GM19395 (cell line): Measurements from ENCODE around the gene IFNE.
"Not testable (repeated sequence)": the region's sequence is repeated elsewhere in the genome, so short reads cannot be mapped to it uniquely, and the experiment has no call there.

Experiments used
- ATAC-seq: cut with Tn5 transposase; IDR thresholded peaks from one replicate; pipeline ENCODE4 v1.9.1; 2021; ENCODE audit warnings: mild to moderate bottlenecking, moderate library complexity; ENCODE audit not compliant: unreplicated experiment

Gene IFNE

DNA sequence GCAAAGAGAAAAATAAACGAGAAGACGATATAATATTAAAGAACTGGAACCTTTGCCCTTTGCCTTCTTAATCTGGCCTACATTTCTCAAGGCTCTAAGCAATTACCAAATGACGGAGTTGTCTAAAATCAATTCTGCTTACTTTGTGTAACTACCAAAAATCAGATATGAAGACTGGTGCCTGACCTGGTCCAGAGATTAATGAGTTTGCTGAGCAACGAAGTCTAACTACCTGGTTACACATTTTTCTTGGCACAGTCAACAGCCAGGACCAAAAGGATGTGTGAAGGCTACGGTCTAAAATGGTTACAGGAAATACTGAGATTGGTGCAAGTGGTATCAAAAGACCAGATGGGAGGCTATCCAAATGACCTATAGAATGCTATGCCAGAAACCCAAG is 17.8 kb upstream of the IFNE start:
- ATAC-seq, result no peak

DNA sequence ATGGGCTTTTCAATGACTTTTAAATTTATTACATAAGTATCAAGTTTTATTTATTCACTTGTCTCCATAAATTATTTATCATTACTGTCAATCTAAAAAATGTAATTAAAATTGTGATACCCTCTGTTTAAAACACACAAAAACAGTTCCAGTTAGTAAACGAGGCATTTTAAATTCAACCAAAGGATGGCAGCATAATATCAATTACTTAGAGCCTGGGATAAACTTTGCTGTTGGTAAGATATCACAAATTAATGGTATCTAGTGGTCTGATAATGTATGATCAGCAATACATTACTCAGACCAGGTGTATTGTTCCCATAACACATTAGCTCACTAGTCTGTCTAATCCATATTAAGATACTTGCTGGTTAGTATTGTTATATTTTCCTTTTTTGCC is 9.6 kb upstream of the IFNE start:
- ATAC-seq, result no peak

DNA sequence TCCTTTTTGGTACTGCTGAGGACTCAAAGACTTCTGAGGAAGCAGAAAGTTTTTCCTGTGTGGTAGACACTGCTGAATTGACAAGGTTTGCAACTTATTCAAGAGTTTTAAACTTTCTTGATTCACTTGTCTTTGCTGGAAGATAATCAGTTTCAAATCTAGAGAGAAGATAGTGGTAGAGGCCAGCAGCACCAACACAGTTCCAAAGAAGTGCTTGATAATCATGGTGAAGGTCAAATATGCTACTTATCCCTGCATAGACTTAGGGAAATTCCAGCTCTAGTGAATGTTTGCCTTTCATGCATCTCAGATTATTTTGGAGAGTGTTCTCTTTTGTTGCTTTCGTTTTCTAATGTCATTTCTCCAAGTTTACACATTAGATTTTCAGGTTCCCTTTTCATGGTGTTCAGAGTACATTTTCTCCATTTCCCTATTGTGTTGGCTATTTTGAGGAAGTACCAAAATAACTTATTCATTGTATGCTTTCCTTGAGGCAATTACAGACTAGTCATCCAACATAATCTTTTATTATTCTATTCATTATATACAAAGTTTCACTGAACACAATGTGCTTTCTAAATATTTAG is 550 bp downstream of the IFNE start:
- ATAC-seq, result peak; percentile 57

DNA sequence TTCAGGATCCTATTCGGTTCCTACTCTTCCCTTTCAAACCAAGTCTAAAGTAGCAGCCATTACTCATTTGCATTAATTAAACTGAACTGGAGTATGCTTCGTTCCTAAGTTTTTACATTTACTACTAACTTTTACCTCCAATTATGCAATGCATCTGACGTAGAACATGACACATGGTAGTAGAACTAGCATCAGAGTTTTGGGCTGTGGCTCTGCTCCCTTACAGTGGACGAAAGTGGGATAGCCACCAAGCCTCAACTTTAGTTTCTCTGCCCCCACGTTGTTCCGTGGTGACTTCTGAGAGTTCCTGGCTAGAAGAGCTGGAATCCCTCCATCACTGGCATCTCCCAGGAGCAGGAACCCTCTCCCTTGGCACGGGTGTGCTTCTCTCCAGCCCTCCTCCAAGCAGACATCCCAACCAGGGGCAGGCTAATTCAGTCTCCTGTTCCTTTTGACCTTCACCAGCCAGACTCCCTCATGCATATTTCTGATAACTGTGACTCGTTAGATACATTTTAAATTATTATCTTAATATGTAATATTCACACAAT is 2.9 kb downstream of the IFNE start:
- no peak for ATAC-seq

DNA sequence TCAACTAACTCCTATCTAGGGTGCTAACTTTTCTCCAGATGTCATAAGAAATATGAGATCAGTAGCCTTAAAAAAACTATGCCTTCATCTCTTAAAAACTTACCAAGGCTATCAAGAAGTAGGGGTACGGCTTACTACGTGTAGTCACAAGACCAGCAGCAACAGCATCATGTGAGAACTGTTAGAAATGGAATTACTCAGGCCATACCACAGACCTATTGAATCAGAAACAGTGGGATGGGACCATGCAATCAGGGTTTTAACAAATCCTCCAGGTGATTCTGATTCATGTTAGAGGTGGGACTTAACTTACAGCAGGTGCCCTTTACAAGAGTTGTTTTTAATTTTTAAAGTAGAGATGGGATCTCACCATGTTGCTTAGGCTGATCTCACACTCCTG is 4.6 kb downstream of the IFNE start:
- ATAC-seq, result no peak

DNA sequence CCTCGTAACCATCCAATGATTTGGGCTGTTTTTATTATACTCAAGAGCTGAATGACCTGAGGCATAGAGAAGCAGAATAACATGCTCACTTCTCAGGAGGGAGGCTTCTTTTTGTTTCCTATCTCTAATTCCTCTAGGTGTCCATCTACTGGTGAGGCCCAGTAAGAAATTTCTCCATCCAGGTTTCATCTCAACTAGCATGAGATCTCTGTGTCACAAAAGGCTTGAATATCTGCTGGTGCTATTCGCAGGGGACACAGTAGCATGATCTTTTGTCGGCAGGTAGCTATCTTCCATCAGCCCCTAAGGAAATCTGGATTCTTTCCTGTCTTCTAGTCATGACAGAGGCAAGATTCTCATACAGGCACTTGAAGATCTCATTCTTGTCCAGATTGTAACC is 8.9 kb downstream of the IFNE start:
- ATAC-seq, result no peak

DNA sequence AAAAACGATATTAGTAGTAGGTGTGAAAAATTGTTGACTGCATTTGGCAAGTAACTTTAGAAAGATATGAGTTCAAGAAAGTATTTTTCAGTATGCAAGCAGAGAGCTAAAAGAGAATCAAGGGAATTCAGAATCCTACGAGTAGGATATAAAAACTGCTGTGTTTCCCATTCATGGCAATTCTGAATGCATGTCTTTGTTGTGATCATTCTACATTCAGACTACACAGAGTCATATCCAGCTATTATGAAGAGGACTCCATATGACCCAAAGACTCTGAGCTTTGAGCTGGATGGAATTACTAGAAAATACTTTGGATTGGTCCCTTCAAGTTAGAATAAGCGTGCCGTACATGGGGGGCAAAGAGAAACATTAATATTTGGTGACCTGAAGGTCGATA is 12.0 kb downstream of the IFNE start:
- no peak for ATAC-seq

DNA sequence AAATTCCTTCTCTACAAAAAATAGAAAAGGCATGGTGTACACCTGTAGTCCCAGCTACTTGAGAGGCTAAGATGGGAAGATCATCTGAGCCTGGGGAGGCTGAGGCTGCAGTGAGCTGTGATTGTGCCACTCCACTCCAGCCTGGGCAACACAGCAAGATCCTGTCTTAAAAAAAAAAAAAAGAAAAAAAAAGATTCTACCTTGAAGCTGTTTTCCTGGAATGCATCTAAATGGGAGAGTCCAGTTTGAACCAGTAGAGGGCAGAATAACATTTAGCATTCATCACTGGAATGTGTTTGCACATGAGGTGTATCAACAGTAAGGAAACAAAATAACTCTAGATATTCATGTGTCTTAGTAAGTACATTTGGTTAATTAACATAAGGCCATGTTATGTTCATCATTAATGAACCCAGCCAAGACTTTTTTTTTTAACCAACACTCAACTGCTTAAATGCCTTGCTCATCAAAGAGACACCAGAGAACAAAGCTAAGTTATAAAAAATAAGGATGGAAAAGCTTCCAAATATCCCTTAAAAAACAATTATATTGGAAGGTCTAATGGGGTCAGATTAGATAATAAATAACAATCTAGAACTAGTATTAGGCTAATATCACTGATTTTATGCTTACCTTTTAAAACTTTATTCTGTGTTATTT is 16.1 kb downstream of the IFNE start:
- peak; percentile 67 for ATAC-seq

DNA sequence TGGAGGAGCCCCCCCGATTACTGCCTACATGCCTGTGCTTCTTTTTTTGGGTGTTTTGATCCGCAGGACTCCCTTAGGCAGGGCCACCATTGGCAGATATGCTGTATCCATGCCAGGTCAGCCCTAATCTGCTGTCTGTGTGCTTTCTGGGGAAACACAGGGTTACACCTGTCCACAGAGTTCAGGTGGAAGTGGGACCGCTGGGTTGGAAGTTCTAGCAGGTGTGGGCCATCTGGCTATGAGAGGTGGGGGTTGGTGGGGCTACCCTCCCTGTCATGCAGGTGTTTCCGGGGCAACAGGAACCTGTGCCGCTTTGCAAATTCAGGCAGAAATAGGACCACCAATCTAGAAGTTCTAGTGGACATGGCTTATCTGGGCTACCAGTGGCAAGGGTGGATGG is 17.0 kb downstream of the IFNE start:
- ATAC-seq, result no peak

DNA sequence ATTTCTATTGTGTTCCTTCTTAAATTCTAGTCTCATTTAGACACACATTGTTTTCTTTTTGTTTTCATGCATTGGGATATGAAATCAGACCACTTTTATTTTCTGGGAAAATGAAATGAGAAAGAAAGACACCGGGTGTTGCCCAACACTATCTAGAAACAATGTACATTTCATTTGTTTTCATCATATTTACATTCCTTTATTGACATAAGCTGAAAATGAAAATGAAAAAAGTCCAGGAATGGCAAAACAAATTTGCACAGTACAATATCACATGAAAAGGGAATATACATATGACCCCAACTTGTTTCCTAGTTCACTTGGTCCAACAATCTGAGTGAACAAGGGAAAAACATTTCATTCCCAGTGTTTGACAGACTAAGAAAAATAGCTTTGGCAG is 20.7 kb downstream of the IFNE start:
- no peak for ATAC-seq

DNA sequence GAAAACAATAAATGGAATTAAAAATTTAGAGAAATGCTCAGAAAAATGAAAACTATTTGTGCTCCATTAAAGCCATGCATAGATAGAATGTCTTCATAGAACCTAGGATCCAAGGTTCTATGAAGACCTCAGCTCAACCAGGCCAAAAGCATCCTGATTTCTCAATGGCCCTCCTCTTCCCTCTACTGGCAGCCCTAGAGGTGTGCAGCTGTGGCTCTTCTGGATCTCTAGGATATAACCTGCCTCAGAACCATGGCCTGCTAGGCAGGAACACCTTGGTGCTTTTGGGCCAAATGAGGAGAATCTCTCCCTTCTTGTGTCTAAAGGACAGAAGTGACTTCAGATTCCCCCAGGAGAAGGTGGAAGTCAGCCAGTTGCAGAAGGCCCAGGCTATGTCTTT is 26.8 kb downstream of the IFNE start:
- peak; percentile 90 for ATAC-seq

DNA sequence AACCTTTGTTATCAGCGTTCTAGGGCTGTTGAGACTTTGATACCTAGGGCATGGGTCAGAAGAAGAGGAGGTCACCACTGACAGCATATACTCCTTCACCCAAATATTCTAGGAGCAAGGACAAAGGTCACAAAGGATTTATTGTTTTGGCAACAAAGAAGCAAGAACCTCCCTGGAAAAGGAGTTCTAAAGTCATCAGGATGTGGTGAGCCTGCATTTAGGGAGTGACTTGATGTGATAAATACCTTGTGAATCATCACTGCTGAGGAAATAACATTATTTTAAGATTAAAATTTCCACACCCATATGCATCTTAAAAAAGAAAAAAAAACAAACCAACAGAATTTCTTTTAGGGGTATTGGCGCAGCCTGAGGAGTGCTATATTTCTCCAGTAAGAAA is 28.0 kb downstream of the IFNE start:
- no peak for ATAC-seq

DNA sequence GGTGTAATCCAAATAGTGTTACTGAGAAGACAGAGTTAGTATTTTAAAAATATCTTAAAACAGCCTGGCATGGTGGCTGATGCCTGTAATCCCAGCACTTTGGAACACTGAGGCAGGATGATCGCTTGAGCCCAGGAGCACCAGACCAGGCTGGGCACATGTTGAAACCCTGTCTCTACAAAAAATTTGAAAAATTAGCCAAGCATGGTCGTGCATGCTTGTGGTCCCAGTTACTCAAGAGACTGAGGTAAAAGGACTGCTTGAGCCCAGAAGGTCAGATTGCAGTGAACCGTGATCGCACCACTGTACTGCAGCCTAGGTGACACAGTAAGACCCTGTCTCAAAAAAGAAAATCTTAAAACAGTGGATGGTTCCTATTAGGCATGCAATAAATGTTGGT is 29.4 kb downstream of the IFNE start:
- ATAC-seq, result no peak

DNA sequence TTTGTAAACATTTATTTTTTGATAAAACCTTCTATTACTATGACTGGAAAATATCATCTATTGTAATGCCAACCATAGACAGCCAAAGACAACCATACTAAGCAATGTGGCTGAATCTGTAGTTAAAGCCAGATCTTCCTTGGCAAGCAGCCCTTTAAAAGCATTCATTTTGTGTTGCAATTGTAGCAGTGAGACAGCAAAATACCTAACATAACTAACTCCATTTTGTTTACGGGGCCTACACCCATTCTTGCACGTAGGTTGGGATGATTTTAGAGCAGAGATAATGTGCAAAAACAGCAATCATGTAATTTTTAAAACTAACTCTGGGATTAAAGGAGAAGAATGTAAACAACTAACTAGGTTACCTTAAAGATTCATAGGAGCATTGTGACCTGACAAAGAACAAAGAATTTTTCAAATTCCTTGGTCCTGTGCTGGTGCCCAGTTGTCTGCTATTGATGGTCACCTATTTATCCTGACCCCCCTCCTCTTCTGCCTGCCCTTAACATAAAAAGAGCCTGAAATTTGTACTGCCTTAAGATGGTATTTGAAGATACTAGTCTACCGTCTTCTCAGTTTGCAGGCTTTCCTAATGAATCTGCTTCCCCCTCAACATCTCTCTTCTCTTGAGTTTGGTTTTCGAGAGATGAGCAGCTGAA is 31.2 kb downstream of the IFNE start:
- ATAC-seq, result no peak

DNA sequence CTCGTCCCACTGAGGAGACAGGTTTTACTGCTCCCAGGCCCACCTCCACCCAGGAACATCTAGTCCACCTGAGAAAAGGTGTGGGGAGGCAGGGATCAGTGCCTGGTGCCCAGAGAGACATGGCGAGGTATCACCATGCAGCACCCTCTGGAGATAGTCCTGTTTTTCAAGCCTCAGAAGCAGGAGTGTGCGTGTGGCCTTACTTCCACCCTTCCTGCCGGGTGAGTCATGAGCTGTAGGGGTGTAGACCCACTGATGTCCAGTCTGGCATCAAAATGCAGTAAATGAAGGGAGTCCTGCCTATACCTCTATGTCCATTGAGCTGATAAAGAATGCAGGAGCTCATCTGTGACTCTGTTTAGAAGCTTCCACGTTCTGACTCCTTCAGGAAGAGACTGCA is 32.8 kb downstream of the IFNE start:
- ATAC-seq, result not testable (repeated sequence)

DNA sequence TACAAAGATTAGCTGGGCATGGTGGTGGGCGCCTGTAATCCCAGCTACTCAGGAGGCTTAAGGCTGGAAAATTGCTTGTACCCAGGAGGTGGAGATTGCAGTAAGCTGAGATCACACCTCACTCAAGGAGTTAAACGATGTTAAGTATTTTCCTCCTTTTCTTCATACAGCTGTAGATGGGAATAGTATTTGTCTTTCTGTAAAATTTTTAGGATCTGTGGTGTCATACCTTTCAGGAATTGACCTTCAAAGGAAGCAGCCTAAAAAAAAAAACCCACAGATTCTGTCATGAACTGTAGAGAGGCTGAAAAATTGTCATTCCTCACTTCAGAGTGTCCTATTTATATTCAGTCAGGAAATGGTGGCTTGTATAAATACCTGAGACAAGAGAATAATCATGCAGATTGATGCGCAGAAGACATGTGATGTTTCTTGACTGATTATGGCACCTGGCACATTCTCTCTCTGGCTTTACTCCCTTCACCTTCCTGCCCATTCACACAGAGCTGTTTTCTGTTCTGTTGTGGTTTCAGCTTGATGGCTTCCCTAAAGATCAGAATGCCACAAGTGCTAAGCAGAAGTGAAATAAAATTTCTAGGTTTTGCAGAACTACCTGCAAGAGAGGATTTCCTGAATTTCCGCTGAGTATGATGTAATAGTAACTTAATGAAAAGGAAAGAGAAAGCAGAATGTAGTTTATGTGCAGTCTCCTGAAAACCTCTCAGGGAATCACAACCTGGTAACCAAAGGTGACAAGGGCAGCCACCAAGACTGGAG is 38.1 kb downstream of the IFNE start:
- peak; percentile 93 for ATAC-seq

DNA sequence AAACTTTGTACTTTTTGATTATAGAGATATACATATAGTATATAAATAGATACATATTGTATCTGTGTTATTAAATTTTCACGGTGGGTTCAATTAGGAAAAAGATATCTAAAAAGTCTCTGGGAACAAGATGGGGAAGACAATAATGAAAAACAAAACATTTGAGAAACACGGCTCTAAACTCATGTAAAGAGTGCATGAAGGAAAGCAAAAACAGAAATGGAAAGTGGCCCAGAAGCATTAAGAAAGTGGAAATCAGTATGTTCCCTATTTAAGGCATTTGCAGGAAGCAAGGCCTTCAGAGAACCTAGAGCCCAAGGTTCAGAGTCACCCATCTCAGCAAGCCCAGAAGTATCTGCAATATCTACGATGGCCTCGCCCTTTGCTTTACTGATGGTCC is 42.0 kb downstream of the IFNE start, which contains the start of gene IFNA1:
IFNA1 (plus strand) TSS at position 301 of the 400 bp plus-strand sequence; CDS start at position 370, 69 bp downstream.
- ATAC-seq, result no peak

DNA sequence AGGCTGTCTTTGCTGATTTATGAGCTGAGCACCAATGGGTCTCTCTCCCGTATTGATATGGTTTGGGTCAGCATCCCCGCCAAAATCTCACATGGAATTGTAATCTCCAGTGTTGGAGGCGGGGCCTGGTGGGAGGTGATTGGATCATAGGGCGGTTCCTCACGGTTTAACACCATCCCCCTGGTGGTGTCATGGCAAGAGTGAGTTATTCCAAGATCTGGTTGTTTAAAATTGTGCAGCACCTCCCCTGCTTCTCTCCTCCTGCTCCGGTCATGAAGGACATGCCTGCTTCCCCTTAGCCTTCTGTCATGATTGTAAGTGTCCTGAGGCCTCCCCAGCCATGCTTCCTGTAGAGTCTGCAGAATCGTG is 47.1 kb downstream of the IFNE start:
- not testable (repeated sequence) for ATAC-seq

DNA sequence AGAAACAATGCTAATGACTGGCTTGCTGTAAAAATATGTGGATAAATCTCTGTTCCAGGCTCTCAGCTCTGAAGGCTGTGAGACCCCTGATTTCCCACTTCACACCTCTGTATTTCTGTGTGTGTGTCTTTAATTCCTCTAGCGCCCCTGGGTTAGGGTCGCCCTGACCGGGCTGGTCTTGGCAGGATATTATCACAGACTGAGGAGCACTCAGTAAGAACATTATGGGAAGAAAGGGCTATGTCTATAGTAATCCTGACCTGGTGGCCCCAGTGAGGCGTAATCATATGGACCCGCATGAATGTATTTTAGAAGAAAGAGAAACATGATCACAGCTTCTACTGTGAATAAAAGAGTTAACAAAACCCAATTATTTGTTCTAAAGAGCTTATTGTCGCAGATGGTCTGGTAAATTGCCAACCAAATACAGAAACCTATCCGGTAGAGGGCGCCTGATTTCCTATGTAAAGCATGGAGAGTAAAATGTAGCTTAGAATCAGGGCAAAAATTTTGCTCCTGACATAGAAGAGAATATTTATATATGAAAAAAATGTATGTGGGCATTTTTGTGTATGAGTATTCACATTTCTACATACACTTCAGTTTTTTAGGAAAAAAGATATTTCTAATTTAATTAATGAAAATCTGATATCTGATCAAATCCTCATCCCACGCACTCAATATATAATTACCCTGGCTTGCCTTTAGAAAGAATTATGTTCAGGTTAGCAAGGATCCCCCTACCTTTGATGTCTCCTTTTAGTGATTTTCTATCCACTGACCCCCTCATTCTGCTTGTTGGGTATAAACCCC is 47.7 kb downstream of the IFNE start:
- no peak for ATAC-seq

DNA sequence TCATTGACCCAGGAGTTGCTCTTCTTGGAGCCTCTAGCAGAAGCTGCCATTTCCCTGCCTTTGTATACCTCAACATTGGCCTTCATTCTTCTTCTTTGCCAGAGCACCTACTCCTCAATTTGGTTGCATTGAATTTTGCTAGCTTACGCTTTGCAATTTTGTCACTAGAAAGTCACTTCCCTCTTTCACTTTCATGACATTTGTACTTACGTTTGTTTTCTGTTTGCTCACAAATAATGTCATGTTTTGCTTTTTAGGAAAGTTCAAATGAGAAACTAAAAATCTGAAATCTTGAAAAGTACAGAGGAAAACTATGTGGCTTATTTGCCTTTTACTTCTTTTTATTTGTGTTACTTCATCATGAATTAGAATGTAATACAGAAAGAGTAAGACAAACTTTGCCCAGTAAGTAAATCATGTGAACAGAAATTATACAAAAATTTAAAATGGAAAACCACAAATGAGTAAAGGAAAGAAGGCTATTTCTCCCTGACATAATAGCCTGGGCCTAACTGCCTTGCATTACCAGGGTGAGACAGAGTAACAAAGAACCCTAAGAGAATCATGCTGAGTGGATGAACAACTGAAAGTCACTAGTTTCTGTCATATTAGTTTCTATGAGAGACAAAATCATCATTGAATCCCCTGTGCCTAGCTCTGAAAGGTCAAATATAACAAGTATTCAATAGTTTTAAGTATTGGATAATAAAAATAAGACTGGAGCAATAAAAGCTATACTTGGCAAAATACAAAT is 49.3 kb downstream of the IFNE start:
- ATAC-seq, result peak; percentile 73
